Measurements from ENCODE around the gene FZD1.
A peak's percentile ranks its signal among the peaks of the same experiment; 100 is the strongest.

FZD1 gene

DNA sequence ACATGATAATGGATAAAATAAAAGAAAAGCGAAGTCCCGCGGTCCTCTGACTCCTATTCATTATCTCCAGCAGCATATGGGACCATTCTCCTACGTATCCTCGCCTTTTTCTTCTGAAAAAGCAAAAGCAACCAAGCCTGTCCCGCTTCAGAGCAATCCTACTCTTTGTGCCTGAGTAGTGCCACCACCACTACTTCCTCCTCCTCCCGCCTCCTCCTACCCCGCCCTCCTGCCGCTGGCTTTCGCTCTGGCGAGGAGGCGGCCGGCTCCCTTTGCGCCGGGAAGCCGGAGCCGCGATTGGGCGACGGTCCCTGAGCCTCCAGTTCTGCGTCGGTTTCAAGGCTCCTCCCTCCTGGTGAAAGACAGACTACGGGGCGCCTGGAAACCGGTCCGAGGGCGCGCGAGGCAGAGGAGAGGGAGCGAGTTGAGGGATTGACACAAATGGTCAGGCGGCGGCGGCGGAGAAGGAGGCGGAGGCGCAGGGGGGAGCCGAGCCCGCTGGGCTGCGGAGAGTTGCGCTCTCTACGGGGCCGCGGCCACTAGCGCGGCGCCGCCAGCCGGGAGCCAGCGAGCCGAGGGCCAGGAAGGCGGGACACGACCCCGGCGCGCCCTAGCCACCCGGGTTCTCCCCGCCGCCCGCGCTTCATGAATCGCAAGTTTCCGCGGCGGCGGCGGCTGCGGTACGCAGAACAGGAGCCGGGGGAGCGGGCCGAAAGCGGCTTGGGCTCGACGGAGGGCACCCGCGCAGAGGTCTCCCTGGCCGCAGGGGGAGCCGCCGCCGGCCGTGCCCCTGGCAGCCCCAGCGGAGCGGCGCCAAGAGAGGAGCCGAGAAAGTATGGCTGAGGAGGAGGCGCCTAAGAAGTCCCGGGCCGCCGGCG lies at the start of gene FZD1:
Gene FZD1, plus strand, starts transcription at position 388 of the 878 bp plus-strand sequence. Its CDS starts 448 bp downstream, at position 836.
- peak; percentile 97 for DNase-seq

DNA sequence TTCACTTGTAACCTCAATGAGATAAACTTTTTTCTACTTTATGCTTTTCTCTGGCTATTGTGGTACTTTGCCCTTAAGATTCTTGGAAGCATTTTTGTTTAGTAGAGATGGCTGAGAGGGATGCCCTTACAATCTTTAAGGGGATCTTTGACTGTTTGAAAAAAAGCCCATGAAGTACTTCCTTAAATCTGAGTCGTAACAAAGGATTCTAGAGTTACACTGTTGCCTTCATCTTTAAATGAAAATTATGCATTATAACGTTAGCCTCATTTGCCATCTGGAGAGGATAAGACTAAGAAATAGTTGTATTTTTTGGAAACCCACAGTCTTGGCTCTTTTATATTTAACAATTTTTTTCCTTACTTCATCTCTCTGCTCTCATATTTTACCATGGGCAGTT lies 37.8 kb upstream of the FZD1 start:
- no peak for DNase-seq

DNA sequence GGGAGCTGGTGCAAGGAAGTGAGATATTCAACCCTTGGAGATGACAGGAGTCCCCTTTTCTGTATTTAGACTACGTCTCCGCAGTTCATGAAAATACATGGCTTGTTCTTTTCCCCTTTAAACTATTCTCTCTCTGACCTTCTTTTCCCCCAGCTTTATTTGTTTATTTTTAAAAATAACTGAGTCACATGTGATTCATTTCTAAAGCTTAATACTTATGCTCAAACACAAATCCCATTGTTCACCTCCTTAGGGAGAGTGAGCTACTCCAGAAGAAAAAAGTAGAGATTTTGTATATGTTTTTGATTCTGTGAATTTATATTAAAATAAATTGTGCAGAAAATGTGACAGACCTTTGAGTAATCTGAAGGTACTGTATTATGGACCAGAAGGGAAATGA lies 35.9 kb upstream of the FZD1 start:
- no peak for DNase-seq

DNA sequence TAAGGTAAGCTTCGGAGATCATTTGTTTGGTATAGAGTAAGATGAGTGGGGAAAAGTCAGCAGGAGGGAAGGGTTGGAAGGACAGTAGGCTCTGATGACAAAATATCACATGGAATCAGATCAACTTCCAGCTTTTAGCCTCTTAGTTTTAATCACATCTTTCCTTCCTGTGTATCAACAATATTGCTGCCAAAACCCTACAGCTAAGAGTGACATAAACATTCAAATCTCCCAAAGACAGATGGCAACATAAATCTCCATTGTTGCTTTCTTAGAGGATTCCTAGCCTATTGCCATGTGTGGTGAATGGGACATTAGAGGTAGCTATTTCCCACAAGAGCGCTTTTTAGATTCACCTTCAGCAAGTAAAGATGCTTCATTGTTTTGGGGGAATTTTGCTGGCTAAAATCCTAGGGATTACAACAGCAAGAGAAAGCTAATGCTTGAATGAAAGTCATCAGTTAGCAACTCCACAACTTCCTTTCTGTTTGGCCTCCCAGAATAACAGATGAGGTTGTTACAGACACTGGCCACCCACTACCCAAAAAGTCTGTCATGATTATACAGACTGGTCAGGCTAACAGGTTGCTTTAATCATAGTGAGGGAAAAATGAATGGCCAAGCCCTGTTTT lies 35.2 kb upstream of the FZD1 start:
- DNase-seq, result no peak

DNA sequence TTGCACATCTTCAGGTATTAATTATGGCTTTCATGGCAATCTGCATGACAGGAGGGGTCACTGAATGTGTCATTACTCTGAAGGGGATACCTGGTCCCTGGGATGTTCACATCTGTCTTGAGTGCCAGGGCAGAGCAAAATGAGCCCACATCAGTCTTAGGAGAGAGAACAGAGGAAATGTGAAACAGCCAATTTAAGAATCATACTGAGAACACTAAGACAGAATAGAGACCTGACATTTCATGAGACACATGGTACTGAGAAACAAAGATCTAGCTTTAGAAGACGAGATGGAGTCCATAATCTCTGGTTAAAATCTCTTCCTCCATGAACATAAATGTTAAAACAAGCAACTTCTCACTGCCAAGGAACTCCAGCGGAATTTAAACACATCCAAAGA lies 34.1 kb upstream of the FZD1 start:
- DNase-seq, result no peak

DNA sequence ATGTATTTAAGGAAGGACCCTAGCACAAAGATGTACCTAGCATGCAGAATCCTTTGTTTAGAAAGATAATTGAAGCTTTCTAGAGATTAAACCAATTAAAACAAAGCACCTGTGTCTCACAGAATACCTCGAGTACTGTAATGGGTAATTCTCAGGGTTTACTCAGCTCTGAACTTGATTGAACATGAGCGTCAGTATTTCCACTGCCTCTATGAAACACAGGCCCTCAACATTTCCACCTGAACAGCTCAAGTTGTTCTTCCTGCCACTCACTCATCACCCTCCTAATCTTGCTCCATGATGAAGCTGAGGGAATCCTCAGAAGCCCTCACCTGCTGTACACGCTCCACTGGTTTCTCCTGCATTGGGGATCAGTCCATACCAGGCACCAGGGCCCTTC lies 33.7 kb upstream of the FZD1 start:
- no peak for DNase-seq

DNA sequence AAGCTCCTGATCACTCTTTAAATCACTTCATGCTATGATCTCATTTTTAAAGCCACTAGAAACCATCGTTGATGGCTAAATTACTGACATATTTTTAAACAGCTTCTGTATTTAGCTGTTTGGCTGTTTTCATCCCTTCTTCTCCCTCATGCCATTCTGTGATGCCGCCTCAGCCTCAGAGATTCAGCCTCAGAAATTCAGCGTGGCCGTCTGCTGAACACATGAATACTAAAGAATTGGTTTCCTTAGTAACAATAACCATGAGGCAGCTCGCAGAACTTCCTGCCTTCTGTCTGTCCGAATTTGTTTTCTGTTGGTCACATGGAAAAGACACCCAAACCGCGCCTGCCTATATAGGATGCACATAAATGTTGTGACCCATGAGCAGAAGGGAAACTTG lies 31.0 kb upstream of the FZD1 start:
- no peak for DNase-seq

DNA sequence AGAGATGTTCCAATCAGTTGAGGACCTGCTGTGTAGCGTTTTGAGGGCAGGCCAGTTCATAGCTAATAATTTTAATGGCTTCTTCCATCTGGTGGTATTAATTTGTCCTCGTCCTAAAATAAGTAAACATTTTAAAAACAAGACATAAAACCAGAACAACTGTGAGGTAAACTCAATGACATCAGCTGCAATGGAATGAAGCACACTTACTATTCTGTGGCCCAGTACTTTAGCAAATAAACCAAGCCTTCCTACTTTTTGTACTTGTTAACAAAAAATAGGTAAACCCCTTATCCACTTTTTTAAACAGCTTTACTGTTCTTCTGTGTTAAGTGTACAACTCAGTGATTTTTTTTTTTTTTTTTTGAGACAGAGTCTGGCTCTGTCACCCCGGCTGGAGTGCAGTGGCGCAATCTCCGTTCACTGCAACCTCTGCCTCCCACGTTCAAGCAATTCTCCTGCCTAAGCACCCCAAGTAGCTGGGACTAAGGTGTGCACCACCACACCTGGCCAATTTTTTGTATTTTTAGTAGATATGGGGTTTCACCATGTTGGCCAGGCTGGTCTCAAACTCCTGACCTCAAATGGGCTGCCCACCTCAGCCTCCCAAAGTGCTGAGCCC lies 28.9 kb upstream of the FZD1 start:
- no peak for DNase-seq

DNA sequence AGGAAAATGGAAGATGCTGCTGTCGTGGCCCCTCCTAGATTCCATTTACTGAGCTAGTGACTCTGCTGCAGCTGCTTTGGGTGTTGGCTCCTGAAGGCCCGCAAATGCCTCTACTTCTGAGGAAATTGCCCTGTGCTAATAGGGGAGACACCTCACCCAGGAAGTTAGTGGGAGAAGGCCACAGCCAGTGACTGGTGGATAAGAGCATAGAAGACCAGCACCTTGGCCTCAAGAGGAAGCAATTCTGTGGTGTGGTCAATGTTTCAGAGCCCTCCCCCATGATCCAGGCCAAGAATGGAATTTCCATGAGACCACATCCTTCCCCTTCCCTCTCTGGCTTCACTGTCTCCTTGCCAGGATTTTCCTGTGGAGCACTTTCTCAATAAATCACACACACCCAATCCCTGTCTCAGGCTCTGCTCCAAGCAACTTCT lies 25.0 kb upstream of the FZD1 start:
- DNase-seq, result no peak

DNA sequence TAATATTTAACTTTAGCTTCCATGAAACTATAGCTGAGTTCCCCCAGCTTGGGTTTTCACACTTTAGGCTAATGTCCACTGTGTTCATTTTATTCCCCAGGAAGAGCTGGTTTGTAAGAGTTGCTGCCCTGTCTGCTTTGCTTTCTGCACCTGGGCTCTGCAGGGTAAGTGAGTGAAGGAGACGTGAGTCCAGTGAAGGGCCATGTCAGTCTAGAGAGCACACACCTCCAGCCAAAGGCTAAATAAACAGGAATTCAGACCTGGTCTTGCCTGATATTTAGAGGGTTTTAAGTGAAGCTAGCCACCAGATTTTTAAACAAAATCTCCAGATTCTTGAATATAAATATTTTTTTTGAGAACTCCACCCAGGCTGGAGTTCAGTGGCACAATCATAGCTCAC lies 24.5 kb upstream of the FZD1 start:
- DNase-seq, result no peak

DNA sequence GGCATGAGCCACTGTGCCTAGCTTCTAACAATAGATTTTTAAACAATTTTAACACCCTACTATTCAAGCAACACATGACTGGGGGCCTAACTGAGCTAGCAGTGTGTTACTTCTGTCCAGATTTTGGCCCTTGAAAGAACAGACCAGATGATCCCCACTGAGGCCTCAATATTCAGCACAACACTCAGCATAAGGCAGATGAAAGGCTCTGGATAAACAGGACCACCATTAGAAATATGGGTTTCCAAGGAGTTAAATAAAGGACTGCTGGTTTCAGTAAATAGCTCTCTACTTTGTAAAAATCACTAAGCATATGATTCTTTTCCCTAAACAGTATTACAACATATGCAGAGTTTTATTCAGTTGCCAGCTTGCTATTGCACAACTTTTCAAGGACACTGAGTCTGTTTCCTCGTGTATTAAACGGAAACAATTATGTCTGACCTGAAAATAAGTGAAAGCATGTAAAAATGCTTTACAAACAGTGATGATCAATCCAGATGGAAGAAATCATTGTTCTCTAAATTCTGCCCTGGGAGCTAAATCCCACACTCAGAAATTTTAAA lies 23.8 kb upstream of the FZD1 start:
- no peak for DNase-seq

DNA sequence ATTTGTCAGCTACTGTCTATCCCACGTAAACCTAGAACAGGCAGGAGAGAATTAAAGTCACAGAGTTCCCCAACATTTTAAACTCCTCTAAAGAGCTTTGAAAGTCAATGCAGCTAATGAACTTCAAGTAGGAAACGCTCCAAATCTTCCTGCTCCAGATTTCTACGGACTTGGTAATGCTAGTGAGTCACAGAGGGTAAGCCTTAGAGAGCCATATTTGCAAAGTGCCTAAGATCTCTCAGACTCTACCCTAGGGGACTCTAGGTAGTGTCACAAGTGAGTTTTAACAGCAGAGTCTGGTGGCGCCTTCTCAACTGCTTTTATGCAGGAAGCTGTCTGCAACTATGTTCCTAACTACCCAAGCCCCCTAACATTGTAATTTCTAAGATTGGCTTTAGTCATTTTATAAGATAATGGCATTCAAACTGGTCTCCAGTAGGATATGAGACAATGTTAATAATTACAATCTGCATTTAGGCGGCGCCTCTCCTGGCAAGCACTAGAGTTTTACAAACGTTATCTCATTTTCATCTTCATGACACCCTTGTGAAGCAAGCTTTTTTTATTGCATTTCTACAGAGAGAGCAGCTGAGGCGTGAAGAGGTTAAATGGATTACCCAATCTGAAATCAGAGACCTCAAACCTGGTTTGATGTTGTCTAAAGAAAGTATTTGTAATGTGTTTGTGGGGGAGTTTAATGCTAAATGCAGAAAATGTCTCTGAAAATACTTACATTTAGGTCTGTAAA lies 22.0 kb upstream of the FZD1 start:
- DNase-seq, result no peak

DNA sequence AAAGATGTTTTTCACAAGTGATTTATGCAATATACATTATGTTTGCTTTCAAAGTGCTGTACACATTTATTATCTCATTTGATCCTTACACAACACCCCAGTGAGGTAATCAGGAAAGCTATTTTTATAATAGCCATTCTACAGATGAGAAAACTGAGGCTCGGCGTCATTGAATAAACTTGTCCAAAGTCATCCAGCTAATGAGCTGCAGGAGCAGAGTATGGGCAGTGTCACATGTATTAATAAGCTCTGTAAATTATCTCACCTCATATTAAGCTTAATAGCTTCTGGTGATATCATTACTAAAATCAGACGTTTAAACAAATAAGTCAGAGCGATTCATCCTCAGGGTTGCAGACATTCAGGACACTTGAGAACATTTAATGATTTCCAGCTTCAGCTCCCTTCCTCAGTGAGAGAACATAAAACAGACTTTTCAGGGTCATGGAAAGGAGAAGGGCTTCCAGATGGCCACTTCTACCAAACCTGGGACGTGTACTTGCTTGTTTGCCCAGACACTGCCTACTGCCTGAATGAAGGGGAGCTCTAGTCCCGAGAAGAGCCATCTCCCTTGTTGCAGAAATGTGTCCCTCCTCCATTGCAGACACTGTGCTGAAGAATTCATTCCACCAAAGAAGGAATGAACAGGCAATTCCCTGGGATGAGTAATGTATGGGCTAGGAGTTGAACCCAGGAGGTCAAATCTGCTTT lies 20.5 kb upstream of the FZD1 start:
- no peak for DNase-seq

DNA sequence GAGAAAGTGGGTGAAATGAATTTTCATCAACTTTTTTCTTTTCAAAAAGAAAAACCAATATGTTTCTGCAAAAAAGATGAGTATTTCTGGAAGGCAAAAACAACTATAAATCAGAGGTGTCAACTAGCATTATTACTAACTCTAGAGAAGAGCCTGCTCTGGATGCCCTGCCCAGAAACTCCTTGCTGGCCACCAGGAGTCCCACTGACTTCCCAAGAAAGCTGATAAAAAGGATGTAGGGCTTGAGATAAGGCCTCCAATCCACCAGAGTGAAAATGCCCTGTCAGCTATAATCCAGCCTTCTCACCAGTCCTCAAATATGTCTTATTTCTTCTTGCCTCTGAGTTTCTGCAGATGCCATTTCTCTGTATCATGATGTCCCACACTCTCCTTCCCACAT lies 16.7 kb upstream of the FZD1 start:
- DNase-seq, result no peak

DNA sequence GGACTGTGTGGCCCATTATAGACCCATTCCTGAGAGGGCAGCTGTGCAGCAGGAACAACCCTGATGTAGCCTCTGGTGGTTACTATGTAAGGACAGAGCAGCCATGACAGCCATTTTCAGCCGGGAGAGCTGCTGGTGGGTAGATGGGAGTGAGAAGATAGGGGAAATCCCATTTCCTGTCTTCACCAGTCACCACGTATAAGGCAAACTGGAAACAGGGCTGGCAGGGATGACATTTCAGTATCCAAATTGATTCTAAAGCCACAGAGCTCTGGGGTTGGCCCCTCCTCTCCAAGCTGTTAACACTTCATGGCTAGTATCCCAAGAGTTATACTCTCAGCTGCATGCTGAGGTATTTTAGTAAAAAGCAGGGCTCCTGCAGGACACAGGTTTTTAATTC lies 15.2 kb upstream of the FZD1 start:
- no peak for DNase-seq

DNA sequence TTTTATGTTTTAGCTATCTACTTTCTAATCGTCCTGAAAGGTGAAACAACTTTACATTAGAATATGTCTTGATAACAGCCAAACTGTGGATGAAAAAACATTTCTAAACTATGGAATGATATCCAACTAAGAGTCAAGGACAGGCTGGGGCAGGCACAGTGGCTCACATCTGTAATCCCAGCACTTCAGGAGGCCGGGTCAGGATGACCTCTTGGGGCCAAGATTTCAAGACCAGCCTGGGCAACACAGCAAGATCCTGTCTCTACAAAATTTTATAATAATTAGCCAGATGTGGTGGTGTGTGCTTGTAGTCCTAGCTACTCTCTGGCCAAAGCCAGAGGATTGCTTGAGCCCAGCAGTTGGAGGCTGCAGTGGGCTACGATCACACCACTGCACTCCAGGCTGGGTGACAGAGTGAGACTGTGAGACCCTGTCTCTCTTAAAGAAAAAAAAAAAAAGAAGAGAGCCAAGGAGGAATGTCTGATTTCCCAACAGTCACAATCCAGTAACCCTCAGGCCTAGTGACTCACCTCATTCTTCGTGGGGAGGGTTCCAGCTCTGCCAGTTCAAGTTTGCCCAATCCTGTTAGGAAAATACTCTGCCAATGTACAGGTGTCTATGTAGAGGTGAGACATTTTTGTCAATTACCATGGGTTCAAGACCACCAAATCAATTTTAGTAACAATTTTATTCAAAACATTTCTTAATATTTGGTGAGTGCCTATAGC lies 14.6 kb upstream of the FZD1 start:
- DNase-seq, result no peak

DNA sequence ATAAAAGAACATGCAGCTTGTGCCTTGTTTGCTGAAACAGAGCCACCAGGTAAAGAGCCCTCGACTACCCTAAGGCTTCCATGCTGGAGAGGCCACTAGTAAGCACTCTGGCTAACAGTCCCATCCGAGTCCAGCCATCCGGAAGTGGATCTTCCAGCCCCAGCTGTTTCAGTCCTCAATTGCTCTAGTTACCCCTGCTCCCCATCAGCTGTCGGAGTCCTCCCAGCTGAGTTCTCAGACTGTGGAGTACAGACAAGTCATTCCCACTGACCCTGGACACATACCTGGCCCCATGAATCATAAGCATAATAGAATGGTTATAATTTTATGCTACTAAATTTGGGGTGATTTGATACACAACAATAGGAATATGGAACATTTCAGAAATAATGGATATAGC lies 13.5 kb upstream of the FZD1 start:
- no peak for DNase-seq

DNA sequence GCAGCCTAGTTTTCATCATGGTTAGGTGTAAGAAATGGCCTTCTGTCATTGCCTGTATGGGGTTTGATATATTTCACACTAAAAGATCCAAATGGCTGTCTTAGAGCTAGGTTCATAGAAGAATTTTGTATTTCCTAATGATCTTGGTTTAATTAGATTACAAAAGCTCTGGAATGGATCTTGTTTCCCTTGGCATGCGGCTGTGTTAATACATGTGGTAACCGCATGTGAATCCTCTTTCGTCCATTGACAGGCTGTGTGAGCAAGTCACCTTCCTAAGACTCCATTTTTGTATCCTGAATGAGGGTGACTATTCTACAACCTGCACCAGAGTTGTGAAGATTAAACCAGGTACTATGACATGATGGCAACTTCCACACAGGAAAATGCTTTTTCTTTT lies 12.4 kb upstream of the FZD1 start:
- no peak for DNase-seq

DNA sequence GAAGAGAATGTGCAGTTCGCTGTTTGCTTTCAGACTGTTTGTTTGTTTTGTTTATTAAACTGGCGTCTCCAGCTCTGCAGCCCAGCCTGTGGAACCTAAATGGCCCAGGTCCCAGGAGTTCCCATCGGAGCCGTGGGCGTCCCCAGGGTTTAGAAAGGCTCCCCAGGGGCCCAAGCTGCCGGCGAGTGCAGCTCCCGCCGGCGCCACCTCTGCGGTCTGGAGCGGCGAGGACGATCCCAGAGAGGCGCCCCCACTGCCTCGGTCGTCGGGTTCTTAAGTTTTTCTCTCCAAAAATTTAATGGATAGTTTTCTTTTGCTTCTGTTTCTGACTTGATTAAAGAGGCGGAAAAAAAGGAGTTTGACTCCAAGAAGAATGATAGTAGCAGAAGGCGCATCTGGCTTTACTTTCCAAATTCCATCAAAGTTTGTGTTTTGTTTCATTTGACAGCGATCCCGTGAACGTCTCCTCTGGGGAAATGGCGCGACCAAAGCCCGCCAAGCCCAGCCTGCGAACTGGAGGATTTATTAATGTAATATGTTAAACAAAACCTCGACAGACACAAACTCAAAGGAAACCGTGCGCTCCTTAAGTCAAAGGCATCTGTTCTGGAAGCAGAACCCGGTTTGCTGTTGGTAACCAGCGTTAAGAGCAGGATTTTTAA lies 718 bp upstream of the FZD1 start:
- DNase-seq, result no peak

DNA sequence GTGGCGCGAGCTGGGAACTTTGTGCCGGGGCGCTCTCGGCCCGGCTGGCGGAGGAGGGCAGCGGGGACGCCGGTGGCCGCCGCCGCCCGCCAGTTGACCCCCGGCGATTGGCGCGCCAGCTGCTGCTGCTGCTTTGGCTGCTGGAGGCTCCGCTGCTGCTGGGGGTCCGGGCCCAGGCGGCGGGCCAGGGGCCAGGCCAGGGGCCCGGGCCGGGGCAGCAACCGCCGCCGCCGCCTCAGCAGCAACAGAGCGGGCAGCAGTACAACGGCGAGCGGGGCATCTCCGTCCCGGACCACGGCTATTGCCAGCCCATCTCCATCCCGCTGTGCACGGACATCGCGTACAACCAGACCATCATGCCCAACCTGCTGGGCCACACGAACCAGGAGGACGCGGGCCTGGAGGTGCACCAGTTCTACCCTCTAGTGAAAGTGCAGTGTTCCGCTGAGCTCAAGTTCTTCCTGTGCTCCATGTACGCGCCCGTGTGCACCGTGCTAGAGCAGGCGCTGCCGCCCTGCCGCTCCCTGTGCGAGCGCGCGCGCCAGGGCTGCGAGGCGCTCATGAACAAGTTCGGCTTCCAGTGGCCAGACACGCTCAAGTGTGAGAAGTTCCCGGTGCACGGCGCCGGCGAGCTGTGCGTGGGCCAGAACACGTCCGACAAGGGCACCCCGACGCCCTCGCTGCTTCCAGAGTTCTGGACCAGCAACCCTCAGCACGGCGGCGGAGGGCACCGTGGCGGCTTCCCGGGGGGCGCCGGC lies 870 bp downstream of the FZD1 start:
- DNase-seq, result peak; percentile 14
